ENCODE measurements around the gene BRD4. TPM values are rescaled to one million over a fixed set of nuclear protein-coding genes. Genes with fewer than 3 reads are reported as not detected.
A peak's percentile ranks its signal among the peaks of the same experiment; 100 is the strongest.

Gene BRD4
- total and polyA plus RNA-seq, 2 donors (not counting 3 experiments of a cell fraction or from before 2014, with no cell fraction given) = 14.9 to 125 TPM

DNA sequence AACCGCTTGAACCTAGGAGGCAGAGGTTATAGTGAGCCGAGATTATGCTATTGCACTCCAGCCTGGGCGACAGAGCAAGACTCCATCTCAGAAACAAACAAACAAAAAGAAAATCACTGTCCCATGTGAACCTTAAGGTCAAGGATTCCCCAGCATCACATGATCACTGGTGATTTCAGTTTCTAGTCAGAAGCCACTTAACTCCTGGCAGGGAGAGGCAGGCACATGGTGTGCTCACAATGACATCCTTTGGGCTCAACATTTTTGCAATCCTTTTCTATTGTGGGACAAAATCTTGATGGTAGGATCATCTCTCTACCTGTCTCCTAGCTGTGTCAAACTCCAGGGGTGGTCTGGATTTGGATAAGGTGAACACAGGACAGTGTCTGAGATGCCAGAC lies 35.1 kb upstream of the BRD4 start:
- CTCF ChIA-PET = no interaction called here
- H3K4me2 ChIP-seq (ENCODE audit: insufficient read depth, low read length) = no peak overlapping the region
- BruUV-seq (replicated peaks) = no TSS peak
- no peak overlapping the region for H2AFZ ChIP-seq (ENCODE audit: low read depth, low read length)
- TF ChIP-seq GATA2 (IDR thresholded peaks at IDR 0.05; ENCODE audit: insufficient read depth, insufficient read length, low read depth, low read length) (no peak), POLR2A (IDR thresholded peaks at IDR 0.05; ENCODE audit: low read depth, low read length) (no peak), MAX (IDR thresholded peaks at IDR 0.05; ENCODE audit: insufficient read depth, insufficient read length) (no peak), FOS (IDR thresholded peaks at IDR 0.05; ENCODE audit: borderline replicate concordance, insufficient read depth, low read length) (no peak), MYC (IDR thresholded peaks at IDR 0.05; ENCODE audit: low read depth, low read length) (no peak), POLR2AphosphoS5 (IDR thresholded peaks at IDR 0.05; ENCODE audit: insufficient read depth, low read depth, low read length) (no peak), EZH2 (IDR thresholded peaks at IDR 0.05; ENCODE audit: borderline replicate concordance, low read depth, low read length, severe bottlenecking) (no peak), JUN (IDR thresholded peaks at IDR 0.05; ENCODE audit: borderline replicate concordance, insufficient read depth, insufficient read length, low read depth) (no peak)
- TF ChIP-seq, protein P1, sequence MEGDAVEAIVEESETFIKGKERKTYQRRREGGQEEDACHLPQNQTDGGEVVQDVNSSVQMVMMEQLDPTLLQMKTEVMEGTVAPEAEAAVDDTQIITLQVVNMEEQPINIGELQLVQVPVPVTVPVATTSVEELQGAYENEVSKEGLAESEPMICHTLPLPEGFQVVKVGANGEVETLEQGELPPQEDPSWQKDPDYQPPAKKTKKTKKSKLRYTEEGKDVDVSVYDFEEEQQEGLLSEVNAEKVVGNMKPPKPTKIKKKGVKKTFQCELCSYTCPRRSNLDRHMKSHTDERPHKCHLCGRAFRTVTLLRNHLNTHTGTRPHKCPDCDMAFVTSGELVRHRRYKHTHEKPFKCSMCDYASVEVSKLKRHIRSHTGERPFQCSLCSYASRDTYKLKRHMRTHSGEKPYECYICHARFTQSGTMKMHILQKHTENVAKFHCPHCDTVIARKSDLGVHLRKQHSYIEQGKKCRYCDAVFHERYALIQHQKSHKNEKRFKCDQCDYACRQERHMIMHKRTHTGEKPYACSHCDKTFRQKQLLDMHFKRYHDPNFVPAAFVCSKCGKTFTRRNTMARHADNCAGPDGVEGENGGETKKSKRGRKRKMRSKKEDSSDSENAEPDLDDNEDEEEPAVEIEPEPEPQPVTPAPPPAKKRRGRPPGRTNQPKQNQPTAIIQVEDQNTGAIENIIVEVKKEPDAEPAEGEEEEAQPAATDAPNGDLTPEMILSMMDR (IDR thresholded peaks at IDR 0.05; ENCODE audit: extremely low read depth in 1 of 2, insufficient read depth in 1 of 2, low read depth in 1 of 2, low read length in 2 of 2) = no peak
- POLR2A ChIA-PET = no interaction called here
- H3K9ac ChIP-seq (replicated peaks; ENCODE audit: extremely low read depth, insufficient read depth, low read length) = no peak overlapping the region
- no peaks in the 10 kb centered on the region for H3K27me3 ChIP-seq (ENCODE audit: control insufficient read depth in 2 of 2, insufficient read depth in 2 of 2, low read length in 2 of 2)
- no peaks in the 10 kb centered on the region for H3K79me2 ChIP-seq (ENCODE audit: control insufficient read depth, insufficient read depth, low read length)
- H3K9me3 ChIP-seq (replicated peaks; ENCODE audit: control insufficient read depth, insufficient read depth, low read length) = no peaks in the 10 kb centered on the region
- no peaks in the 10 kb centered on the region for H3K9me1 ChIP-seq (replicated peaks; ENCODE audit: control insufficient read depth, extremely low read depth, insufficient read depth, low read length)
- DNase-seq (ENCODE audit: low read depth, low spot score) = no peak
- H3K4me1 ChIP-seq (ENCODE audit: control insufficient read depth, extremely low read depth, insufficient read depth, low read length) = no peaks in the 10 kb centered on the region
- peaks cover 35 to 43% of the 10 kb centered on the region in 2 experiments for H3K36me3 ChIP-seq (ENCODE audit: control insufficient read depth in 2 of 2, extremely low read depth in 1 of 2, insufficient read depth in 2 of 2, low read length in 2 of 2)
- dilution Hi-C loops (cut with MboI; ENCODE audit: extremely low pct_ligation_motif_present, low sequenced_read_pairs) = no loop called here
- intact Hi-C loops (cut with micrococcal nuclease) = no loop called here
- FAIRE-seq = peak; percentile 89
- H3K4me3 ChIP-seq (replicated peaks in 1 of 3; ENCODE audit: insufficient read depth in 1 of 3, low read depth in 1 of 3, low read length in 3 of 3) = no peak overlapping the region
- H3K27ac ChIP-seq (ENCODE audit: insufficient read depth, low read depth, low read length) = no peak overlapping the region
- no peaks in the 10 kb centered on the region for H4K20me1 ChIP-seq (replicated peaks; ENCODE audit: control insufficient read depth, extremely low read depth, insufficient read depth, low read length)
